BLaER1 (cell line): ENCODE measurements around the gene ETDC.

Experiments
- H3K27ac ChIP-seq: shearing (Covaris generic); formaldehyde crosslinking; 2 replicates; pipeline ENCODE4 v1.8.1; 2022
- H3K27me3 ChIP-seq: shearing (Covaris generic); formaldehyde crosslinking; 2 replicates; pipeline ENCODE4 v1.8.1; 2022
- H3K36me3 ChIP-seq: shearing (Covaris generic); formaldehyde crosslinking; 2 replicates; pipeline ENCODE4 v1.8.1; 2022
- H3K4me1 ChIP-seq: shearing (Covaris generic); formaldehyde crosslinking; 2 replicates; pipeline ENCODE4 v1.8.1; 2022
- H3K4me2 ChIP-seq: shearing (Covaris generic); formaldehyde crosslinking; 2 replicates; pipeline ENCODE4 v1.8.1; 2022
- H3K4me3 ChIP-seq: shearing (Covaris generic); formaldehyde crosslinking; 2 replicates; pipeline ENCODE4 v1.8.1; 2022
- H3K9ac ChIP-seq: shearing (Covaris generic); formaldehyde crosslinking; 2 replicates; pipeline ENCODE4 v1.8.1; 2022
- H3K9me3 ChIP-seq: shearing (Covaris generic); formaldehyde crosslinking; 2 replicates; pipeline ENCODE4 v1.8.1; 2022
- H4K20me1 ChIP-seq: shearing (Covaris generic); formaldehyde crosslinking; 2 replicates; pipeline ENCODE4 v1.8.1; 2022
- Cebpa-rat ChIP-seq: shearing (Covaris generic); IDR thresholded peaks from 2 replicates; pipeline ENCODE4 v1.8.1; 2022

Gene ETDC

DNA sequence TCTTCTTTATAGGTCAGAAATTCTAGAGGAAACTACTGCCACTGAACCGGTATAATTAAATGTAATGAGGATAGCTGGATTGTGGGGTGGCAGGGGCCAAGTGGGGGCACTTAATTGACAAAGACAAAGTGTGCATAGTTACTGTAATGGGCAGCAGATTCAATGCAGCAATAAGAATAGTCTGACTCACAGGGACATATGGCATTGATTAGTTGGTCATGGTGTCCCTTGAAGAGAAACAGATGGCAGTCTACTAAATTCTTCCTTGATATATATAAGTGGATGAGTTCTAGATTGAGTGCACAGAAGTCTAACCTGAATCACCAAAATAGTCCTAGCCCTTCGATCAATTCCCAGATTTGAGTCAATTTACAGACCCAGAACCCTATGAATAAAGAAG, 31.6 kb downstream of the ETDC start:
- no peak for TF ChIP-seq Cebpa-rat
- peak overlapping the region; percentile 74 for H3K4me2 ChIP-seq
- H3K4me3 ChIP-seq, result peak overlapping the region; percentile 40; the same call in 1 of the 2 replicates
- peaks cover 37% of the 10 kb centered on the region for H3K4me1 ChIP-seq
- H3K36me3 ChIP-seq, result peaks cover 8% of the 10 kb centered on the region; the same call in 1 of the 2 replicates
- H3K9me3 ChIP-seq, result peaks cover 24% of the 10 kb centered on the region
- no peak overlapping the region for H3K9ac ChIP-seq
- H3K27ac ChIP-seq, result no peak overlapping the region
- peaks cover 77% of the 10 kb centered on the region for H3K27me3 ChIP-seq
- peaks cover 65% of the 10 kb centered on the region for H4K20me1 ChIP-seq

GRCh38 chrX:135345107-135345589, 35.9 kb downstream of the ETDC start:
- Histone ChIP-seq H3K9me3 (peaks cover 24% of the 10 kb centered on the region), H3K4me1 (peaks cover 32% of the 10 kb centered on the region), H4K20me1 (peaks cover 26% of the 10 kb centered on the region), H3K4me3 (peak overlapping the region; percentile 74), H3K4me2 (peak overlapping the region; percentile 78), H3K36me3 (peaks cover 13% of the 10 kb centered on the region), H3K27me3 (peaks cover 83% of the 10 kb centered on the region), H3K27ac (peak overlapping the region; percentile 75), H3K9ac (peak overlapping the region; percentile 80)
- TF ChIP-seq Cebpa-rat, result no peak

DNA sequence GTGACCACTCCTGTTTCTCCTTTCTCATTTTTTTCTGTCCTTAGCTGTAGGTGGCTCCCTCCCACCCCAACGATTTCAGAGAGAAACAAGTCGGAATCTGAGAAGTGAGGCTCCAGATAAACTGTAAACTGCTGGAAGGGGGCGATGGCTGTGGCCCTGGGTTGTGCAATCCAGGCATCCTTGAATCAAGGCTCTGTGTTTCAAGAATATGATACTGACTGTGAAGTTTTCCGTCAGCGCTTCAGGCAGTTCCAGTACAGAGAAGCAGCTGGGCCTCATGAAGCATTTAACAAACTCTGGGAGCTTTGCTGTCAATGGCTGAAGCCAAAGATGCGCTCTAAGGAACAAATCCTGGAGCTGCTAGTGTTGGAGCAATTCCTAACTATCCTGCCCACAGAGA, 37.7 kb downstream of the ETDC start:
- no peak overlapping the region for H3K4me3 ChIP-seq
- H3K36me3 ChIP-seq, result peaks cover 23% of the 10 kb centered on the region
- no peak for TF ChIP-seq Cebpa-rat
- peaks cover 7% of the 10 kb centered on the region for H4K20me1 ChIP-seq
- peaks cover 78% of the 10 kb centered on the region for H3K27me3 ChIP-seq
- peaks cover 24% of the 10 kb centered on the region for H3K9me3 ChIP-seq
- no peak overlapping the region for H3K27ac ChIP-seq
- H3K4me2 ChIP-seq, result no peak overlapping the region
- H3K4me1 ChIP-seq, result peaks cover 16% of the 10 kb centered on the region
- no peak overlapping the region for H3K9ac ChIP-seq

- Histone ChIP-seq H3K27me3 (peaks cover 73% of the 10 kb centered on the region), H3K9ac (no peak overlapping the region), H4K20me1 (peaks cover 2% of the 10 kb centered on the region), H3K27ac (no peak overlapping the region), H3K4me2 (no peak overlapping the region), H3K4me1 (peaks cover 10% of the 10 kb centered on the region; the same call in 1 of the 2 replicates), H3K36me3 (peaks cover 23% of the 10 kb centered on the region), H3K9me3 (peaks cover 24% of the 10 kb centered on the region), H3K4me3 (no peak overlapping the region)
- no peak for TF ChIP-seq Cebpa-rat
These were observed 38.2 kb downstream of the ETDC start for GRCh38 chrX:135347381-135348016.

- Histone ChIP-seq H4K20me1 (no peaks in the 10 kb centered on the region; the same call in 1 of the 2 replicates), H3K4me2 (no peak overlapping the region), H3K4me3 (no peak overlapping the region), H3K27ac (no peak overlapping the region), H3K9ac (no peak overlapping the region), H3K4me1 (no peaks in the 10 kb centered on the region), H3K9me3 (no peaks in the 10 kb centered on the region), H3K36me3 (peaks cover 18% of the 10 kb centered on the region), H3K27me3 (peaks cover 61% of the 10 kb centered on the region)
- TF ChIP-seq Cebpa-rat, result no peak
These were observed 45.0 kb downstream of the ETDC start for GRCh38 chrX:135354288-135354687.
